GM10266 (cell line): Measurements from ENCODE around the gene USP37.
"Not testable (repeated sequence)": the region's sequence is repeated elsewhere in the genome, so short reads cannot be mapped to it uniquely, and the experiment has no call there.

Experiments used
- DNase-seq: peaks from one replicate; pipeline ENCODE4 v3.0.0; 2012; ENCODE audit errors: extremely low spot score
- TF ChIP-seq, protein P1 (sequence below): IDR thresholded peaks from 2 replicates; pipeline ENCODE4 v1.5.1; 2012; ENCODE audit warnings: mild to moderate bottlenecking, low read depth; ENCODE audit not compliant: control insufficient read depth, insufficient read depth; ENCODE audit errors: missing control alignments

Gene USP37

GRCh38 chr2:218569038-218569431, 884 bp upstream of the USP37 start:
- peak; percentile 41 for DNase-seq
- TF ChIP-seq, protein P1, sequence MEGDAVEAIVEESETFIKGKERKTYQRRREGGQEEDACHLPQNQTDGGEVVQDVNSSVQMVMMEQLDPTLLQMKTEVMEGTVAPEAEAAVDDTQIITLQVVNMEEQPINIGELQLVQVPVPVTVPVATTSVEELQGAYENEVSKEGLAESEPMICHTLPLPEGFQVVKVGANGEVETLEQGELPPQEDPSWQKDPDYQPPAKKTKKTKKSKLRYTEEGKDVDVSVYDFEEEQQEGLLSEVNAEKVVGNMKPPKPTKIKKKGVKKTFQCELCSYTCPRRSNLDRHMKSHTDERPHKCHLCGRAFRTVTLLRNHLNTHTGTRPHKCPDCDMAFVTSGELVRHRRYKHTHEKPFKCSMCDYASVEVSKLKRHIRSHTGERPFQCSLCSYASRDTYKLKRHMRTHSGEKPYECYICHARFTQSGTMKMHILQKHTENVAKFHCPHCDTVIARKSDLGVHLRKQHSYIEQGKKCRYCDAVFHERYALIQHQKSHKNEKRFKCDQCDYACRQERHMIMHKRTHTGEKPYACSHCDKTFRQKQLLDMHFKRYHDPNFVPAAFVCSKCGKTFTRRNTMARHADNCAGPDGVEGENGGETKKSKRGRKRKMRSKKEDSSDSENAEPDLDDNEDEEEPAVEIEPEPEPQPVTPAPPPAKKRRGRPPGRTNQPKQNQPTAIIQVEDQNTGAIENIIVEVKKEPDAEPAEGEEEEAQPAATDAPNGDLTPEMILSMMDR: no peak

DNA sequence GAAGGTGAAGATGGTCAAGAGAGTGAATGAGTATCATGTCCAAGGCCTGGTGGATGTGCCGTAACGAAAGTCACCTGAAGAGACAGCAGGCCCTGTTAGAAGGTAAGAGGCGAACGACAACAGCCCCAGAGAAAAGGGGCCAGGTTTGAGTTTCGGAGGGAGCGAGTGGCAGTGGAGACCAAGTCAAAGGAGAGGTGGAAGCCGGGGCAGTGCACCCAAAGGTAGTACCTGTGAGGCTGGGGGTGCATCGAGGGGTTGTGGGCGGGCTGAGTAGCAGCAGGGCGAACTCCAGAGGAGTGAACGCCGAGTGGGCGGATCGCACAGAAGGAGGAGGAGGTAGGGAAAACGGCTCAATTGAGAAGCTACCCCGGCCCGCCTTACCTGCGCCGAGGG, 358 bp downstream of the USP37 start:
- no peak for DNase-seq
- TF ChIP-seq, protein P1: no peak

DNA sequence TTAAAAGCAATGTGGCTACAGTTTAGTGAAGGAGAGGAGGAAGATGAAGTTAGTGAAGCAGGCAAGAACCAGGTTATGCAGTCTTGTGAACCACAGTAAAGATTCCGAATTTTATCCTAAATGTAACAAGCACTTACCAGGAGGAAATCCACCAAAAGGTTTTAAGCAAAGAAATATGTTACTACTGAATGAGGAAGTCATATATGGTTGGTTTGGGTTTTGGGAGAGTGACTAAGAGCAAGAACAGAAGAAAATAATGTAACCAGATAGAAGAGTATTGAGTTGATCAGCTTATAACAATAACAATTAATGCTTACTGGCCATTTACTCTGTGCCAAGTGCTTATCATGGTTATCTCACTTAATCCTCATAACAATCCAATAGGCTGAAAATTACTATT, 1.9 kb downstream of the USP37 start:
- DNase-seq: no peak
- TF ChIP-seq, protein P1: no peak

DNA sequence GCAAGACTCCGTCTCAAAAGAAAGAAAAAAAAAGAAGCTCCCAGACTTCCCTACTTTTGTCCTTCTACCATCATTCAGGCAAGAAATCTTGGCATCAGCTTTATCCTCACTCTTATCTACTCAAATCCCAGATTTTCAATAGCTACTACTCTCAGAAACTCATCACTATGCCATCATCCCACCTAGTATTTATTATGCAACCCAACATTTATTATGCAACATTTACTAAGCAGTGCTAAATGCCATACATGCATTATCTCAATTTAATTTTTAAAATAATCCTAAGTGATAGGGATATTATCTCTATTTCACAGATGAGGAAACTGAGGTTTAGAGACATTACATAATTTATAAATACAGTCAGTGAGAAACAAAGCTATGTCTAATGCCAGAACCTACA, 4.1 kb downstream of the USP37 start:
- TF ChIP-seq, protein P1: no peak
- no peak for DNase-seq

- no peak for DNase-seq
Observed at GRCh38 chr2:218558986-218559385, 9.2 kb downstream of the USP37 start.

GRCh38 chr2:218557941-218558340, 10.2 kb downstream of the USP37 start:
- no peak for DNase-seq
- TF ChIP-seq, protein P1: no peak

More at GRCh38 chr2:218558986-218559385, 9.2 kb downstream of the USP37 start:
- TF ChIP-seq, protein P1: no peak

DNA sequence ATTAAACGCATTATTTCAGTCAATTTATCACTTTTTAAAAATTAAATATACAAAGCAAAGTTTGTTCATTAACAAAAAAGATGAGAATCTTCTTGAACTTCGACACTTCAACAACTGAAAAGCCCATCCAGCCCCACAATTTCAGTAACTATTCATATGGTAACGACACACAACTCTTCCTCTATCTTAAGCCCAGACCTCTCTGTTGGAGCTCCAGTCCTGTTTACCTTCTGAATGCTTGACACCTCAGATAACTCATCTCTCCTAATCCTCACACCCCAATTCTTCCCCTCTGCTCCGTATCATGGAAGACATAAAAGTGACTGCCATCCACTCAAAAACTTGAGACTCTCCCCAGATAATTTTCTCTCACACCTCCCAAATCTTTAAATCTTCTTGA, 12.6 kb downstream of the USP37 start:
- TF ChIP-seq, protein P1: no peak
- DNase-seq: no peak

- not testable (repeated sequence) for DNase-seq
Observed at GRCh38 chr2:218554225-218554624, 13.9 kb downstream of the USP37 start.
